IPS-18c (cell line): ENCODE measurements around the gene DLX3.

Experiments
- H3K4me3 ChIP-seq: 2 replicates; pipeline ENCODE4 v1.7.0; 2013; ENCODE audit warnings: low read depth, mild to moderate bottlenecking, low read length, moderate library complexity; ENCODE audit not compliant: insufficient read depth
- H3K9me3 ChIP-seq: one replicate; pipeline ENCODE4 v1.6.1; 2013; ENCODE audit warnings: mild to moderate bottlenecking, low read length, moderate library complexity; ENCODE audit not compliant: control insufficient read depth, insufficient read depth

DLX3 gene

GRCh38 chr17:50027172-50027880 is 32.3 kb upstream of the DLX3 start:
- Histone ChIP-seq H3K4me3 (no peak overlapping the region; the same call in 1 of the 2 replicates), H3K9me3 (no peaks in the 10 kb centered on the region)

- no peak overlapping the region; the same call in 1 of the 2 replicates for H3K4me3 ChIP-seq
- no peaks in the 10 kb centered on the region for H3K9me3 ChIP-seq
These were observed 31.8 kb upstream of the DLX3 start for GRCh38 chr17:50026837-50027171.

- H3K4me3 ChIP-seq: no peak overlapping the region
These were observed 31.1 kb upstream of the DLX3 start for GRCh38 chr17:50026046-50026675.

DNA sequence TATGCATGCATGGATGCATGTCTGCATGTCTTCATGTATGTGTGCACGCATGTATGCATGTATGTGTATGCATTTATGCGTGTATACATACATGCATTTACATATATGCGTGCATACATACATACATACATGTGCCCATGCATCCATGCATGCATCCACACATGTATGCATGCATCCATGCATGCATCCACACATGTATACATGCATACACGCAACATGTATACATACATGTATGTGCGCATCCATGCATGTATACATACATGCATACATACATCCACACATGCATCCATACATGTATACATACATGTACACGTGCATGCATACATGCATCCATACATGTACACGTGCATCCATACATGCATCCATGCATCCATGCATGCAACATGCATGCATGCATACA is 29.8 kb upstream of the DLX3 start:
- Histone ChIP-seq H3K4me3 (no peak overlapping the region), H3K9me3 (no peaks in the 10 kb centered on the region)

More at GRCh38 chr17:50026046-50026675, 31.1 kb upstream of the DLX3 start:
- H3K9me3 ChIP-seq: no peaks in the 10 kb centered on the region

DNA sequence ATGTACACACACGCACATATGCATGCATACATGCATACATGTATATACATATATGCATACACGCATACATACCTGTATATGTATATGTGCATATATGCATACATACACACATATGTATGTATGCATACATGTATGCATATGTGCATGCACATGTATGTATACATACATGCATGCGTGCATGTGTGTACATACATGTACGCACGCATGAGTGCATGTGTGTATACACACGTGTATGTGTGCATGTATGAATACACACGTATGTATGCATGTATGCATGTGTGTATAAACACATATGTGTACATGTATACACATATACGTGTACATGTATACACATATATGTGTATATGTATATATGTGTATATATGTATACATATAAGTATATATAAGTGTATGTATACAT is 28.5 kb upstream of the DLX3 start:
- Histone ChIP-seq H3K9me3 (no peaks in the 10 kb centered on the region), H3K4me3 (no peak overlapping the region)

DNA sequence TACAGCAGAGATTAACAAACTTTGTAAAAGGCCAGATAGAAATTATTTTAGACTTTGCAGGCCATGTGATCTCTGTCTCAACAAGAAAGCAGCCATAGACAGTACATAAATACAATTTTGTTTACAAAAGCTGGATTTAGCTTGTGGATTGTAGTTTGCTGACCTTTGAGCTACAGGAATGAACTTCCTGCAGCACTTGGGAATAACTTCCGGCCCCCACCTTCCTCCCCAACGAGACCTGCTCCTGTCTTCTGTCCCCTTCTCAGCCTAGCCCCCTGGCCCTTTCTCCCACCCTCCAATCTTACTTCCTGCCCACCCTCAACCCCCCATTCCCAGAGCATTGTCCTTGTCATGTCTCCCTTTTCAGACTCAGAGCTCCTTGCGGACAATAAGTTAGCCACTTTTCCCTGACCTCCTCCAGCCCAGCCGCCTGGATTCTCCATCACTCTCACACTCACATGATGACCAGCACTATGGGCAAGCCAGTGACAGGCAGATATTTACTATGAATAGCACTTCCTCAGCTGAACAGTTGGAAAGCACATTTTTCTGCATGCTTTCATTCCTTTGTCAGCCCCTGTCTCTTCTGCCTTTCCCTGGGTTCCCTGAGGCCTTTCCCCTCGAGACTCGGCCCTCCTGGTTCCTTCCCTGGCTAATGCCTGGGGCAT is 27.6 kb upstream of the DLX3 start:
- no peaks in the 10 kb centered on the region for H3K9me3 ChIP-seq
- no peak overlapping the region for H3K4me3 ChIP-seq

DNA sequence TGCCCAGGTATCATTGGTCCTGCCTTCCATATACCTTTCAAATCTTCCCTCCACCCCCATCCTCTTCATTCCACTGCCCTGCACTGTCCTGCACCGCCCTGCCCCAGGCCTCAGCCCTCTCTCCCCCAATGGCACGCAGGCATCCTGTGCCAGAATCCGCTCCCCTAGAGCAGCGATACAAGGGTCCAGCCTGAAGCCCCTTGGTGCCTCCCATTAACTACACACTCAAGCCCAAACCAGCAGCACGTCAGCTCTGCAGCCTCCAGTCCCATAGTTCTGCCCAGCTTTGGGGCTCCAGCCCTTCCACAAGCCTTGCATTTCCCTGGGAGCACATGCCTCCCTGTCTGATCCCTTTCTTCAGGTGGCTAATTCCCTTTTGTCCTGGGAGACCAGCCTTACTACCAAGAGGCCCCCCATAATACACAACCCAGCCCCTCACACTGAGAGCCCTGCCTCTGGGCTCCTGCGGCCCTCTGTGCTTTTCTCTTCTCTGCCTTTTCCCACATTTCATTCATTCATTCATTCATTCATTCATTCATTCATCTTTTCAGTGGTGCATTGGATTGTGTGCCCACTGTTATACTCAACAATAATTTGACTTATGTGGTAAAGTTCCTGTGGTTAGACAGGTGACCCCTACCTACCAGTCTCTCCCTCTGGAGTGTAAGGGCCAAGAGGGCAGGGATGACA is 26.8 kb upstream of the DLX3 start:
- H3K9me3 ChIP-seq: no peaks in the 10 kb centered on the region
- no peak overlapping the region for H3K4me3 ChIP-seq

GRCh38 chr17:50020841-50021599 is 26.0 kb upstream of the DLX3 start:
- H3K4me3 ChIP-seq: no peak overlapping the region

GRCh38 chr17:50018909-50019308 is 23.9 kb upstream of the DLX3 start:
- H3K4me3 ChIP-seq: no peak overlapping the region
- H3K9me3 ChIP-seq: peaks cover 8% of the 10 kb centered on the region

More at GRCh38 chr17:50020841-50021599, 26.0 kb upstream of the DLX3 start:
- H3K9me3 ChIP-seq: no peaks in the 10 kb centered on the region

DNA sequence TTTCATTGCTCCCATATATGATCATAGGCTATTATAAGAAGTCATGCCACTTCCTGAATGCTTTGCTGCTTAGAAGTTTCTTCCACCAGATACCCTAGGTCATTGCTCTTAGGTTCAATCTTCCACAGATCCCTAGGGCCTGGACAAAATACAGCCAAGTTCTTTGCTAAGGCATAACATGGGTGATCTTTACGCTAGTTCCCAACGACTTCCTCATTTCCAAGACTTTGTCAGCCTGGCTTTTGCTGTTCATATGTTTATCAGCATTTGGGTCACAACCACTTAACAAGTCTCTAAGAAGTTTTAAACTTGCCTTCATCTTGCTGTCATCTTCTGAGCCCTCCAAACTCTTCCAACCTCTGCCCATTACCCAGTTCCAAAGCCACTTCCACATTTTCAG is 20.1 kb upstream of the DLX3 start:
- H3K4me3 ChIP-seq: no peak overlapping the region
- peaks cover 8% of the 10 kb centered on the region for H3K9me3 ChIP-seq

DNA sequence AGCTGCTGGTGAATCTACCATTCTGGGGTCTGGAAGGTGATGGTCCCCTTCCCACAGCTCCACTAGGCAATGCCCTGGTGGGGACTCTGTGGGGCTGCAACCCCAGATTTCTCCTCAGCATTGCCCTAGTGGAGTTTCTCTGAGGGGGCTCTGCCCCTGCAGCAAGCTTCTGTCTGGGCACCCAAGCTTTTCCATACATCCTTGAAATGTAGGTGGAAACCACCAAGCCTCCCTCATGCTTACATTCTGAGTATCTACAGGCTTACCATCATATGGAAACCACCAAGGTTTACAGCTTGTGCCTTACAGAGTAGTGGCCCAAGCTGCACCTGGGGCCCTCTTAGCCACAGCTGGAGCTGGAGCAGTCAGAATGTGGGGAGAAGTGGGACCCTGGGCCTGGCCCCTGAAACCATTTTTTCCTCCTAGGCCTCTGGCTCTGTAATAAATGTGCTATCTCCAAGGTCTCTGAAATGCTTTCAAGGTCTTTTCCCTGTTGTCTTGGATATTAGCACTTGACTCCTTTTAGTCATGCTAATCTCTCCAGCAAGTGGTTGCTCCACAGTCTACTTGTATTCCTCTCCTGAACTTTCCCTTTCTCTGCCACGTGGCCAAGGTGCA is 19.6 kb upstream of the DLX3 start:
- Histone ChIP-seq H3K4me3 (no peak overlapping the region), H3K9me3 (peaks cover 8% of the 10 kb centered on the region)

DNA sequence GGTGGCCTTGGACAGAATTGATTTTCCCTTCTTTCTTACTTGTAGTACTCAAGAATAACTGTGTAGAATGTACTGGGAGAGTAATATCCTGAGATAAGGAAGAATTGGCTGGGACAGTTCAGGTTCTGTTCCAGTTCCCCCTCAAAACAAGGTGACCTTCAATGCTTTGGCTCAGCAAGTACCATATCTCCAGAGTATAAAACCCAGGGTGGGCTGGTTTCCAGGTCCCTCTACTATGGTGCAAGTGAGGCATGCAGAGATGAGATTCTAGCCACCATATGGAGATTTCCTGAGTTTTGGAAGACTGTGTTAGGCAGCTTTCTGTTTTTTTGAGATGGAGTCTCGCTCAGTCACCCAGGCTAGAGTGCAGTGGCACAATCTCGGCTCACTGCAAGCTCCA is 18.1 kb upstream of the DLX3 start:
- Histone ChIP-seq H3K4me3 (no peak overlapping the region), H3K9me3 (peaks cover 8% of the 10 kb centered on the region)

- H3K4me3 ChIP-seq: no peak overlapping the region
- H3K9me3 ChIP-seq: no peaks in the 10 kb centered on the region
These were observed 14.3 kb upstream of the DLX3 start for GRCh38 chr17:50009282-50009681.

GRCh38 chr17:50003911-50004310 is 8.9 kb upstream of the DLX3 start:
- H3K4me3 ChIP-seq: no peak overlapping the region
- no peaks in the 10 kb centered on the region for H3K9me3 ChIP-seq

DNA sequence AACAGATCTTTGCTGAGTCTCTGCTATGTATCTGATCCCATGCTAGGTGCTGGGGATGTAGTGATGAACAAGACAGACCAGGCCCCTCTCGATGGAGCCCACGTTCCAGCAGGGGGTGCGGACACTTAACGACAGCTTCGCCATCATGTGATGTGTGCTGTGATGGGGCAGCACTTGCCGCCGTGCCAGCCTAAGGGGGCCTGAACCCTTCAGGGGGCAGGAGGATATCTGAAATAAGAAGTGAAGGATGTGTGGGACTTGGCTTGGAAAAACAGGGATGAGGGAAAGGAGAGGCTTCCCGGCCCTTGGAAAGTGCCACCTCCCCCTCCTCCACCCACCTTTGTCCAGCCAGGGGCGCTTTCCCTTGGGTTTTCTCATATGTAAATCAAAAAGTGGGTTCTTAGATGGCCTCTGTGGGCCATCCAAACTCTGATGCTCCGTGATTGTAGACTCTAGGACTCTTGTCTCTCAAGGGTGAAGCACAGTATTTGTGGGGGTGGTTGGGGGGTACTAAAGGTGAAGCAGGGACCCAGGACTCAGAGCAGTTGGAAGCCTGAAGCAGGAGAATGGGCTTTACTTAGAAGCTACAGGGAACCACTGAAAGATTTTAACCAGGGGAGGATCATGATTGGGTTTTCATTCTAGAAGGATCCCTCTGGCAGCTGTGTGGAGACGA is 4.0 kb upstream of the DLX3 start:
- no peak overlapping the region; the same call in 1 of the 2 replicates for H3K4me3 ChIP-seq
- H3K9me3 ChIP-seq: peaks cover 3% of the 10 kb centered on the region
